DND-41 (cell line): ENCODE results near the gene SMAD5.

ENCODE experiments used
- CTCF ChIP-seq: IDR thresholded peaks from 2 replicates; pipeline ENCODE4 v1.5.1; 2012; ENCODE audit warnings: borderline replicate concordance, low read length, moderate library complexity, mild to moderate bottlenecking; ENCODE audit not compliant: poor library complexity, severe bottlenecking; ENCODE audit errors: extremely low read depth
- EZH2 ChIP-seq: IDR thresholded peaks from 3 replicates; pipeline ENCODE4 v1.6.1; 2012; ENCODE audit warnings: borderline replicate concordance, low read depth, mild to moderate bottlenecking, moderate library complexity, low read length, inconsistent platforms; ENCODE audit not compliant: severe bottlenecking

DNA sequence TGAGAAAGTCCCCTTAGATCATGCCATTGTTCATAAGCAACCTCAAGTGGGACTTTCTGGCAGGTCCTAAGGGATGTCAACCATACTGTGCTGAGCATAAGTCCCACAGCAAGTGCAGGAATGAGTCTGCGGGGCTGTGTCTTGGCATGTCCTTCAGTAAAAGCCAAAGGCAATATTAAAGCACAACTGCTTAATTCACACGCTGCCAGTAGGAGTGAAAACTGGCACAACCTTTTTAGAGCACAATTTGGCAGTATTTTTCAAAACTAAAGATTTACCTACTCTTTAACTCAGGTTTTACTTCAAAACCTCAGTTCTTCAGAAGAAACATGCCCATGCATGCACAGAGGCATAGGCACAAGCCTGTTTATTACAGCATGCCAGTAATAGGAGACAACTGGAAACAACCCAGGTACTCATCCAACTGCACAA is 24.4 kb upstream of the SMAD5 start:
- TF ChIP-seq CTCF (no peak), EZH2 (no peak)
